MCF 10A (cell line): ENCODE data around the gene KCNJ15. TPM values are rescaled to one million over a fixed set of nuclear protein-coding genes. Genes with fewer than 3 reads are reported as not detected.
A peak's percentile ranks its signal among the peaks of the same experiment; 100 is the strongest.

Source experiments
- BruUV-seq: library from RNA; stranded (reverse); fragments of 400-500 nt; replicated peaks from 2 replicates; lab custom pipeline; 2021; lab: Mats Ljungman, UMichigan
- CTCF ChIA-PET: fragments of 300-600 bp; sonication (Branson Sonifier 250); formaldehyde crosslinking; extraction: SDS; loops from one replicate; lab custom pipeline; 2021; ENCODE audit warnings: antibody characterized with exemption, inconsistent platforms; lab: Yijun Ruan, JAX
- POLR2A ChIA-PET: fragments of 300-600, 350-650 bp; sonication (Branson Sonifier 250); formaldehyde crosslinking; extraction: SDS; loops from one replicate; lab custom pipeline; 2020; ENCODE audit warnings: antibody characterized with exemption, inconsistent platforms; lab: Yijun Ruan, JAX
- DNase-seq: peaks from one replicate; pipeline ENCODE4 v3.0.0-alpha.2; 2018; ENCODE audit not compliant: unreplicated experiment
- H3K27ac Mint-ChIP-seq: one replicate; pipeline ENCODE4 v1.8.0; 2022; ENCODE audit warnings: mild to moderate bottlenecking, low read depth, mixed read lengths; ENCODE audit not compliant: unreplicated experiment
- H3K27me3 Mint-ChIP-seq: one replicate; pipeline ENCODE4 v1.8.0; 2022; ENCODE audit warnings: mixed read lengths; ENCODE audit not compliant: insufficient read depth, unreplicated experiment
- H3K36me3 Mint-ChIP-seq: one replicate; pipeline ENCODE4 v1.8.0; 2022; ENCODE audit warnings: mild to moderate bottlenecking, moderate library complexity, mixed read lengths; ENCODE audit not compliant: insufficient read depth, unreplicated experiment
- H3K4me1 Mint-ChIP-seq: one replicate; pipeline ENCODE4 v1.8.0; 2022; ENCODE audit warnings: mixed read lengths; ENCODE audit not compliant: insufficient read depth, unreplicated experiment
- H3K4me3 Mint-ChIP-seq: one replicate; pipeline ENCODE4 v1.8.0; 2022; ENCODE audit warnings: mild to moderate bottlenecking, moderate library complexity, mixed read lengths; ENCODE audit not compliant: unreplicated experiment
- H3K9me3 Mint-ChIP-seq: one replicate; pipeline ENCODE4 v1.8.0; 2022; ENCODE audit warnings: mixed read lengths; ENCODE audit not compliant: unreplicated experiment
- CTCF ChIP-seq: fragments of 200-600 bp; IDR thresholded peaks from one replicate; pipeline ENCODE4 v1.8.0; 2022; ENCODE audit warnings: antibody characterized with exemption, mild to moderate bottlenecking; ENCODE audit not compliant: unreplicated experiment
- intact Hi-C: fragments of 100-400 bp; cut with micrococcal nuclease; formaldehyde crosslinking; loops from 2 replicates; pipeline ENCODE4 v1.14.1; 2022
- total RNA-seq: library from RNA; stranded (reverse); gene quantifications from 2 replicates; pipeline ENCODE4 v1.2.3, GENCODE V29; 2022

Gene KCNJ15
- total RNA-seq, 1 experiment from 2014 or later, result 2.2 TPM

GRCh38 chr21:38310646-38311485, 54.1 kb downstream of the KCNJ15 start:
- Mint-ChIP-seq H3K4me1 (peaks cover 30% of the 10 kb centered on the region), H3K4me3 (no peak overlapping the region), H3K27me3 (no peaks in the 10 kb centered on the region), H3K27ac (no peak overlapping the region), H3K36me3 (no peaks in the 10 kb centered on the region), H3K9me3 (peaks cover 7% of the 10 kb centered on the region)
- CTCF ChIA-PET, result interaction anchor here (1.0 to 1.5 kb wide), 2 partner anchors 23 to 42 kb away, joined by 3 to 4 read pairs; no protein-coding TSS in a partner anchor
- intact Hi-C loops, result no loop called here
- no peak for TF ChIP-seq CTCF
- peak; percentile 93 for DNase-seq
- no TSS peak for BruUV-seq
- POLR2A ChIA-PET, result interaction anchor here (0.6 kb wide), 1 partner anchor 757 kb away, joined by 3 read pairs; no protein-coding TSS in a partner anchor

- intact Hi-C loops, result no loop called here
- no peak for TF ChIP-seq CTCF
- peaks cover 7% of the 10 kb centered on the region for H3K9me3 Mint-ChIP-seq
- no TSS peak for BruUV-seq
- ChIA-PET CTCF (interaction anchor here (0.6 to 1.5 kb wide), 4 partner anchors 22 to 596 kb away, joined by 3 to 4 read pairs (median 3); no protein-coding TSS in a partner anchor), POLR2A (interaction anchor here (0.9 kb wide), 1 partner anchor 8 kb away, joined by 3 read pairs; no protein-coding TSS in a partner anchor)
- peak; percentile 87 for DNase-seq
- H3K4me3 Mint-ChIP-seq, result no peak overlapping the region
- H3K27me3 Mint-ChIP-seq, result no peaks in the 10 kb centered on the region
- no peak overlapping the region for H3K27ac Mint-ChIP-seq
- peaks cover 24% of the 10 kb centered on the region for H3K4me1 Mint-ChIP-seq
- no peaks in the 10 kb centered on the region for H3K36me3 Mint-ChIP-seq
Measured at GRCh38 chr21:38311765-38312164, 55.0 kb downstream of the KCNJ15 start.

- TF ChIP-seq CTCF, result no peak
- POLR2A ChIA-PET, result interaction anchor here (0.5 kb wide), 1 partner anchor 128 kb away, joined by 3 read pairs; no protein-coding TSS in a partner anchor
- H3K27ac Mint-ChIP-seq, result no peak overlapping the region
- no peaks in the 10 kb centered on the region for H3K27me3 Mint-ChIP-seq
- DNase-seq, result no peak
- H3K4me3 Mint-ChIP-seq, result no peak overlapping the region
- H3K4me1 Mint-ChIP-seq, result peaks cover 20% of the 10 kb centered on the region
- no peaks in the 10 kb centered on the region for H3K36me3 Mint-ChIP-seq
- no TSS peak for BruUV-seq
- peaks cover 7% of the 10 kb centered on the region for H3K9me3 Mint-ChIP-seq
- intact Hi-C loops, result no loop called here
- CTCF ChIA-PET, result no interaction called here
Measured at GRCh38 chr21:38312822-38313221, 56.0 kb downstream of the KCNJ15 start.

DNA sequence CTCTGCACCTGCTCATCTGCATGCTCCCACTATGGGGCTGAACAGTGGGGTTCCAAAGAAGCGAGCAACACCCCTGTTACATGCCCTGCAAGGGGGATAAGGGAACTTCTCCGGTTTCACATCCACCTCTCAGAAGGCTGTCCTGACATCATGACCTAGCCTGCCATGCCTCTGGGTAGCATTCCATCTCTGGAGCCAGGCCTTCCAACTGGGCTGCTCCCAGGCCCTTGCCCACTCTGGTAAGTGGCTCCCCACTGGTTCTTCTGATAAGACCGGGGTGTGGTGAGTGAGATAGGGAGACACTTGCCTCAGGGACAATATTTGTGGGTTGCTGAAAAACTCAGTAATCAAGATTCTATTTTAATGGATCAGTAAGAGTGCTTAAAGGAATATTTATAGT, 57.8 kb downstream of the KCNJ15 start:
- Mint-ChIP-seq H3K9me3 (peaks cover 7% of the 10 kb centered on the region), H3K36me3 (no peaks in the 10 kb centered on the region), H3K27me3 (no peaks in the 10 kb centered on the region), H3K27ac (peak overlapping the region; percentile 9), H3K4me1 (peaks cover 24% of the 10 kb centered on the region), H3K4me3 (no peak overlapping the region)
- BruUV-seq, result no TSS peak
- POLR2A ChIA-PET, result no interaction called here
- intact Hi-C loops, result no loop called here
- DNase-seq, result no peak
- no peak for TF ChIP-seq CTCF
- CTCF ChIA-PET, result no interaction called here
